Kasumi-1 (cell line): ENCODE data around the gene RUFY1.
"Not testable (repeated sequence)": the region's sequence is repeated elsewhere in the genome, so short reads cannot be mapped to it uniquely, and the experiment has no call there.

Experiments
- DNase-seq, 2 experiments: peaks; one replicate each; lab custom pipeline; 2025; lab: John Stamatoyannopoulos, UW

The RUFY1 gene

GRCh38 chr5:179534431-179534830, 15.9 kb upstream of the RUFY1 start:
- DNase-seq: no peak

DNA sequence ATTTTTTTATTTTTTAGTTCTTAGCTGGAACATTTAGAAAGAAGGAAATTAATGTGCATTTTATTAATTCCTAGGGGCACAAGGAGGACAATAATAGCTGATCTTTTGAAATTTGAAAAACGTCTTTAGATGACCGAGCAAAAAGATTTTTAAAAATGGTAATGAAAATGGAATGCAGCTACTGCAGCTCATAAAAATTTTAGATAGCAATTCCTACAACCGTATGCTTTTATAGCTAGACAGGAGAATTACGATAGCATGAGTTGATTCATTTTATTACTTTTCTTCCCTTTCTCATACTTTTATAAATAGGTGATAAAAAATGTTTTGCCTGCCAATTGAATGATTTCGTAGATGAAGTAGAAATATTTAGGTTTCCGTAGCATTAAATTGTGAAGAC, 13.7 kb upstream of the RUFY1 start:
- DNase-seq: no peak

- DNase-seq: no peak
These were observed 8.2 kb upstream of the RUFY1 start for GRCh38 chr5:179542170-179542569.

DNA sequence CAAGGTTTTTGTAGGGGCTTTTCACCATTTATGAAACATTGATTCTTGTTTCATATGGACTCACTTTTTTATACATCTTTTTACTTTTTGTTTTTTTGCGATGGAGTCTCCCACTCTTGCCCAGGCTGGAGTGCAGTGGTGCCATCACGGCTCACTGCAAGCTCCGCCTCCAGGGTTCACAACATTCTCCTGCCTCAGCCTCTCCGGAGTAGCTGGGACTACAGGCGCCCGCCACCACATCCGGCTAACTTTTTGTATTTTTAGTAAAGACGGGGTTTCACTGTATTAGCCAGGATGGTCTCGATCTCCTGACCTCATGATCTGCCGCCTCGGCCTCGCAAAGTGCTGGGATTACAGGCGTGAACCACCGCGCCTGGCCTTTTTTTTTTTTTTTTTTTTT, 7.1 kb upstream of the RUFY1 start:
- DNase-seq: not testable (repeated sequence)

GRCh38 chr5:179553006-179553405, 2.7 kb downstream of the RUFY1 start:
- DNase-seq: no peak

GRCh38 chr5:179553875-179554274, 3.5 kb downstream of the RUFY1 start:
- no peak for DNase-seq

DNA sequence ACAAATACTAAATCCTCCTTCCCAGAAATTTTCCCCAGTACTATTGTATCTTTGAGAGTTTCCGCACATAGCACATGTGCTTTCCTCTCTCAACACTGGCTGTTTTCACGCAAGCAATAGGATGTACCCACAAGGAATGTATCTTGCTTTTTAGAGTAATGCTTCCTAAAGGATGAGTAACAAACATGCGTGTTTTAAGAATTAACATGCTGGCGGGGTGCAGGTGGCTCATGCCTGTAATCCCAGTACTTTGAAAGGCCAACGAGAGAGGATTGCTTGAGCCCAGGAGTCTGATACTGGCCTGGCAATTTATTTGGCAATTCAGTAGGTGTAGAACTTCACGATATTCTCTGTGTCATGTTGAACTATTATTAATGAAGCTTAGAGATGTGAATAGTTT, 4.6 kb downstream of the RUFY1 start:
- no peak for DNase-seq

GRCh38 chr5:179558261-179558799, 8.0 kb downstream of the RUFY1 start:
- not testable (repeated sequence) for DNase-seq

- no peak for DNase-seq
These were observed 8.6 kb downstream of the RUFY1 start for GRCh38 chr5:179558932-179559283.

DNA sequence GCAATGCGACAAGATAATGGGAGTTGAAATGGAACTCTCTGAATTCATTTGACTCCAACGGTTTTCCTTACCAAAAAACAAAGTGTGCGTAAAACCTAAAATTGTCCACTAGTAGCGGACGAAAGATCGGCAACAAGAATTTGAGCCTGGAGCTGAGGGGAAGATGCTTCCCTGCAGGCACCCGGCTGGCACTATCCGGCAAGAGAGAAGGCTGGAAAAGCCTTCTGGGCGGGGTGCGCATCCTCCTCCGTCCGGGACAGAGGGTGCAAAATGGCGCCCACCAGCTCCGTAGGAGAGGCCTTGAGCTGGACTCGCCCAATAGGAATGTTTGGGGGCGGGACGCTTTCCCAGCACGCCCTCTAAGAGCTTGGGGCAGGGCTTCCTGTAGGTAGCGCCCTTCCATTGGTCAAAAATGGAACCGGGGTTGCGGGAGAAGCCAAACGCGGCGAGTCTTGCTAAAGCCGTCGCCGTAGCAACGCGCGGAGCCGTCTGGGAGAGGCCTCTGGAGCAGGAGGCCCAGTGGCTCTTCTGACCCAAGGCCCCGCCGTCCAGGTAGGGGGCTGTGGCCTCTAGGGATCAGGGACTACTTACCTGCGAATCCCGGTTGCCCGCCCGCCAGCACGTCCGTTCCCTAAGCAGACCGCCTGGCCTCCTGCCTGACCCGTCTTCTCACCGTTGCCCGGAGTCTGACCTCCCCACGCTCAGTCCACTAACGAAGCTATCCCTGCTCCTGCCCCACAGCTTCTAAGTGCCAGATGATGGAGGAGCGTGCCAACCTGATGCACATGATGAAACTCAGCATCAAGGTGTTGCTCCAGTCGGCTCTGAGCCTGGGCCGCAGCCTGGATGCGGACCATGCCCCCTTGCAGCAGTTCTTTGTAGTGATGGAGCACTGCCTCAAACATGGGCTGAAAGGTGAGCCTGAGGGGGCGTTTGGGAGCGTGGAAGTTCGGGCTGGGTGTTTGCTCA, 9.2 kb downstream of the RUFY1 start:
- no peak for DNase-seq

- no peak for DNase-seq
These were observed 14.2 kb downstream of the RUFY1 start for GRCh38 chr5:179564526-179564925.

DNA sequence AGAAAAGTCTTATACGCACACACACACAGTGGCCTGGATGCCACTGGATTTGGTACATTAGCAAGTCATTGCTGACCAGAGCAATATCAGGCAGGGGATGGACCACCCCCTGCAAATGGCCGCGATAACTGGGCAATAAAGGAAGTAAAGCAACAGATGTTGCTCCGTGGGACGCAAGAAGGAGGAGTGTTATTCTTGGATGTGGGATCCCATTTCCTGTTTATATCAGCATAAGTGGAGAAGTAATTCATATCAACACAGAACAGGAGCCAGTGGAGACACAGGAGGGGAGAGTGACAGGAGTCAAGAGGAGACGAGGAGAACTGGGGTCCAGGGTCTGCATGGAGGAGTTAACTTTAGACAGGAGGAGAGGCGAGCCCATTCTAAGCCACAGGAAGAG, 18.4 kb downstream of the RUFY1 start:
- peak; percentile 57 to 74 for DNase-seq

- no peak for DNase-seq
These were observed 22.0 kb downstream of the RUFY1 start for GRCh38 chr5:179572386-179572785.

DNA sequence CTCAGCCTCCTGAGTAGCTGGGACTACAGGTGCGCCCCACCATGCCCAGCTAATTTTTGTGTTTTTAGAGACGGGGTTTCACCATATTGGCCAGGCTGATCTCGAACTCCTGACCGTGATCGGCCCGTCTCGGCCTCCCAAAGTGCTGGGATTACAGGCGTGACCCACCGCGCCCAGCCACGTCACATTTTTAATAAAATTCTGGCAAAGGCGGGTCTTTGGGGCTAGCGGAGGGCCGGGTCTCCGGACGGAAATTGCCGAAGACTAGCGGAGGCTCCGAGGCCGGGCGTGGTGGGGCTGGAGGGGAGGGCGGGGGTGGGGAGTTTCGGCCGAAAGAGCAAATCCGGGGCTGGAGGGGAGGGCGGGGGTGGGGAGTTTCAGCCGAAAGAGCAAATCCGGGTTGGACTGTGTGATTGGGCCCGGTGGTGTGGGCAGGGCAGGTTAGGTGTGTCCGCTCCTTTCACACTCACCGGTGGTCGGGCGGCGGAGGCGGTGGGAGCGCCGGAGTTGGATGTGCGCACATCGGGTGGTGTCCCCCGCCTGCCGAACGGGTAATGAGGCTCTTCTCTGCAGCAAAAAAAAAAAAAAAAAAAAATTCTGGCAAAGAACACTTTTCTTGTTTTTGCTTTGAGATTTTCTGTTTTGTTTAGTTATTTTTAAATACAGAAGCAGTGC, 27.1 kb downstream of the RUFY1 start:
- no peak for DNase-seq

DNA sequence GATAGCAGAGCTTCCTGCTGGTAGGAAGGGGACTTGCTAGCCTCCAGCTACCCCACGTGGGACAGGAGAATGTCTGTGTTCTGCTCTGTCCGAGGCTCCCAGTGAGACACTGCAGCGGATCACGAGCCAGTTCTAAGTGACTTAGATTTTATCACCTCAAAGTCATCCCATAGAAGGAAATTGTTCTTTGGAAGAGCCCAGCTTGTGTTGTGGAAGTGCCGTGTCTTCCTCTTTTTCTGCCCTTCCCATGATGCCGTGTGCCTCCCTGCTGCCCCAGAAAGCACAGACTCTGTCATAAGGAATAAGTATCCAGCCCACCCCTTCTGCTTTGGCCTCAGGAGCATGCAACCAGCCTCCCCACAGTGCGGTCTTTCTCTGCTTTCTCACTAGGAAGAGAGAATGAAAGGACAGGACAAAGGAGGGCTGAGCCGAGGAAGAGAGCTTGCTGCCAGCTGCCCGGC, 35.6 kb downstream of the RUFY1 start:
- peak; percentile 52 to 54 for DNase-seq

DNA sequence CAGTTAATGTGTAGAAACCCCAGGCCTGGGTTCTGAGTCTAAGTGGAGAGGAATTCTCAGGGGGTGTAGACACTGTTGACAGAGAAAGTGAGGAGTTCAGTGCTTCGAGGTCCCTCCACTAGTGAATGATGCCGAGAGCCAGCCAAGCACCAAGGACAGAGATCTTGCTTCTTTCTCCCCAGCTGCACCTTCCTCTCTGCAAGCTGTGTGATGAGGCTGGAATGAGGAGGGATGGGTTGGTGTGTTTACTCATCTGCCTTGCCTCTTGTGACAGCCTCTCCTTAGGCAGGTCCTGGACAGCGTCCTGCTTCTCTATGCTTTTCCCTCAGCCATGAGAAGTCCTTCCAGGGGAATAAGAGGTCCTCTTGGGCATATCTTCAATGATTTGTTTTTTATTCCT, 37.8 kb downstream of the RUFY1 start:
- DNase-seq: no peak

GRCh38 chr5:179595916-179596315, 45.6 kb downstream of the RUFY1 start:
- no peak for DNase-seq

- DNase-seq: no peak
These were observed 46.1 kb downstream of the RUFY1 start for GRCh38 chr5:179596421-179596820.

DNA sequence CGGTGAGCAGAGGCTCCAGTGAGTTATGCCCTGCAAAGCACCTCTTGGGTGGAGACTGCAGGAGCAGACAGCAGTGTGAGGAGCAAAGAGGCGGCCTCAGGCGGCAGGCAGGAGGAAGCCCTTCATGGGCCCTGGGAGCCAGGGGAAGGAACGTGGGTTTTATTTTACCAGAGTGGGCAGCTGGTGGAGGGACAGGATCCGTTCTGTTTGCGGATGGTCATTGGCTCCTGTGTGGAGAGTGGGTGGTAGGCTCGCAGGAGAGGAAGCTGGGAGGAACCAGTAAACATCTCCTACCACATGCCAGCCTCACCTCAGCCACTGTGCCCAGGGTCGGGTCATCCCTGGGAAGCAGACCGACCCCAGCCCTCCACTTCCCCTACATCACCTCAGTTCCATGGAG, 48.7 kb downstream of the RUFY1 start:
- DNase-seq: no peak

GRCh38 chr5:179599566-179599965, 49.2 kb downstream of the RUFY1 start:
- DNase-seq: no peak

- DNase-seq: no peak
These were observed 49.6 kb downstream of the RUFY1 start for GRCh38 chr5:179599973-179600372.

DNA sequence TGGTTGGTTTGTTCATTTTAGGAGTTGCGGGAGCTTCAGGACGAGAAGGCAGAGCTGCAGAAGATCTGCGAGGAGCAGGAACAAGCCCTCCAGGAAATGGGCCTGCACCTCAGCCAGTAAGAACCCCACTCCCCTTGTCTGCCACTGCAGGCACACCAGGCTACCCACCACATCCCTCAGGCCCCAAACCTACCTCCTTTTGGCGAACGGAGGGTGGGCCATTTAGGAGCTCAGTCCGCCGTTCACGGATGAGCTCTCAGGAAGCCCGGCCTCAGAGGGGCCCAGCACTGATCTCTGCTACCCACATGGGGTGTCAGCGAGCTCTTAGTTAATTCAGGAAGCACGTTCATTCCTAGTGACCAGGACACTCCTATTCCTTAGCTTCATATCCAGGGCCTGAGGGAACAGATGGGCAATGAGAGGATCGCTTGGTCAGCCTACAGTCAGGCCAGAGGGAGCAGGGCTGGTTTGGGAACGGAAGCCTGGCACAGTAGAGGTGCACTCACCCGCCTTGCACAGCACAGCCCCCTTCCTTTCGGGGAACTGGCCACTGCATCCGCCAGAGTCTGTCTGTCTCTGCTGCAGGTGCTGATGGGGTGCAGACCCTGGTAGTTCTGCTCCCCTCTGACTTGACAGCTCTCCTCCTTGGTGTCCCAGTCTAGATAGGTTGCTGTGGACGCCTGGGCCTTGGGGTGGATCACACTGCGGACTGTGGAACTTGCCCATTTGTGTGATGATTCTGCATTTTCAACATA, 51.7 kb downstream of the RUFY1 start:
- no peak for DNase-seq
